Measurements from ENCODE around the gene AFF3.

The AFF3 gene

DNA sequence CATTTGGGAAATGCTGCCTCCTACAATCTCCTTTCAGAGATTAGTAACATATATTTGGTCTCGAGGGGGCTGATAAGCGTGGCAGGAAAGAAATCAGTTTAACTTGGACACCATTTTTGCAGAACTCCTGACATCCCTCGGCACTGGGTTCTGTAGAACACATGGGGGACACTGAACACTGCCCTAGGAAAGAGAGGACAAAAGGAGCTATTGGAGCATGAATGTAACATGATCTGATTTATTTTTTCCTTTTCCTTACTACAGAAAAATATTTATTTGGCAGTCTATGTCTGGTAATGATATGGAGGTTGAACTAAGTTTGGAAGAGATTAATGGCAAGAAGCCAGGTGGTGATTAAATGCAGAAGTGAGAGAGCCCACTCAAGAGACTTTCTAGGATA lies 153.8 kb downstream of the AFF3 start:
- Histone ChIP-seq H3K4me3 (ENCODE audit: low read length) (no peak overlapping the region), H3K27ac (ENCODE audit: low read depth, low read length) (no peak overlapping the region), H3K9me3 (ENCODE audit: control insufficient read depth, insufficient read depth, low read length) (no peaks in the 10 kb centered on the region), H3K36me3 (ENCODE audit: control insufficient read depth, low read length) (peaks cover 13% of the 10 kb centered on the region; the same call in 1 of the 2 replicates), H3K4me2 (ENCODE audit: low read length) (no peak overlapping the region), H3F3A (ENCODE audit: control insufficient read depth, insufficient read depth) (no peaks in the 10 kb centered on the region), H3K27me3 (ENCODE audit: control insufficient read depth, low read length) (no peaks in the 10 kb centered on the region), H4K20me1 (ENCODE audit: control insufficient read depth, insufficient read depth, low read depth, low read length) (no peaks in the 10 kb centered on the region), H3K4me1 (ENCODE audit: control insufficient read depth, low read length) (no peaks in the 10 kb centered on the region), H3K79me2 (ENCODE audit: control insufficient read depth, low read length) (no peaks in the 10 kb centered on the region), H3K9me2 (replicated peaks; ENCODE audit: control insufficient read depth, low read length) (no peaks in the 10 kb centered on the region)
- TF ChIP-seq EZH2phosphoT487 (IDR thresholded peaks at IDR 0.05; ENCODE audit: borderline replicate concordance, low read length) = no peak
- no peak for TF ChIP-seq CTCF (IDR thresholded peaks at IDR 0.05; ENCODE audit: low read depth, low read length, poor library complexity, severe bottlenecking)

DNA sequence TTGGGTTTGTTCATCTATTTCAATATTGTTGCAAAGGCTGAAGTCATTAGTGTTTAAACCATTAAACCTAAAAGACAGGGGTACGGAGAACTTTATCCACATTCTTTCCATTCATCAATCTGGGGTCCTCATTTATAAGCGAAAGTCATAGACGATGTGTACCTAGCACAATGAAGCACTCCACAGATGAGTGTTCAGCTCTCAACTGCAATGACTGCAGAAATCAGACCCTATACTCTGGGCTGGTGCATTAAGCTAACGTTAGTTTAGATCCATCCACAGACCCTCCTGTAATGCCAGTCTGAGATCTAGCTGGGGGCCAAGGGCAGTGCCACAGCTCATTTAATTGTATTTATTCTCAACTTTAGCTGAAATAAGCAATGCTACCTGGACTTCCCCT lies 155.2 kb downstream of the AFF3 start:
- peaks cover 18% of the 10 kb centered on the region for H3K36me3 ChIP-seq (ENCODE audit: control insufficient read depth, low read length)
- H3F3A ChIP-seq (ENCODE audit: control insufficient read depth, insufficient read depth) = no peaks in the 10 kb centered on the region
- no peaks in the 10 kb centered on the region for H3K9me2 ChIP-seq (replicated peaks; ENCODE audit: control insufficient read depth, low read length)
- no peak overlapping the region for H3K27ac ChIP-seq (ENCODE audit: low read depth, low read length)
- TF ChIP-seq EZH2phosphoT487 (IDR thresholded peaks at IDR 0.05; ENCODE audit: borderline replicate concordance, low read length) (no peak), CTCF (IDR thresholded peaks at IDR 0.05; ENCODE audit: low read depth, low read length, poor library complexity, severe bottlenecking) (no peak)
- no peak overlapping the region for H3K4me3 ChIP-seq (ENCODE audit: low read length)
- no peaks in the 10 kb centered on the region for H4K20me1 ChIP-seq (ENCODE audit: control insufficient read depth, insufficient read depth, low read depth, low read length)
- no peaks in the 10 kb centered on the region for H3K27me3 ChIP-seq (ENCODE audit: control insufficient read depth, low read length)
- H3K9me3 ChIP-seq (ENCODE audit: control insufficient read depth, insufficient read depth, low read length) = no peaks in the 10 kb centered on the region
- no peak overlapping the region for H3K4me2 ChIP-seq (ENCODE audit: low read length)
- no peaks in the 10 kb centered on the region for H3K79me2 ChIP-seq (ENCODE audit: control insufficient read depth, low read length)
- no peaks in the 10 kb centered on the region for H3K4me1 ChIP-seq (ENCODE audit: control insufficient read depth, low read length)

DNA sequence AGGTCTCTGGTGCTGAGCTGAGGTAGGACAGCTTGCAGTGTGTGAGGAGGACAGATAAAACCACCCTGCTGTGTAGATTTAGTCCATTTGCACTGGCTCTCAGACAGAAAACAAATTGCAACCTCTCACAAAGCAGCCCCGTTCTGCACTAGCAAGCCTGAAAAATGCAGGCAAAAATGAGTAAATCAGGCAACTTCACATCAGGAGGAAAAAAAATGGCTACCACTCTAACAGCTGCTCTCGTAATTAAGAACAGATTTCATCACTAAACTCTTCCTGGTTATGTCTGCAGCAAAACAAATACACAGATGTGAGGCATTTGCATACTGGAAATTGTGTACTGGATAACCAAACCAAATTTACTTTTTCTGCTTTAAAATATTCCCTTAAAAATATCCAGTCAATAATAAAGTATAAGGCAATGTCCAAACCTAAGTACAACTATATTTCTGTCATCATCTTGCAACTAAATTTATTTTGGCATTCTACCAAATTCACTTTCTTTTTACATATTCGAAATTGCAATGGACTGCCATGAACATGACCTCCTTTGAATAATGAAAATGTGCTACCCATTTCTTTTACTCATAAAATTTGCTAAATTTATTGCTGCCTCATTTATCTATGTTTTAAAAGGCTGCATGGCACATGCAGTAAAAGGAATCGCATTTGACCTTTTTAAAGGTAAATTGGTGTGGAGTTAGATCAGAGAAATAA lies 157.4 kb downstream of the AFF3 start:
- Histone ChIP-seq H3K27ac (ENCODE audit: low read depth, low read length) (no peak overlapping the region), H3K4me1 (ENCODE audit: control insufficient read depth, low read length) (no peaks in the 10 kb centered on the region), H3K36me3 (ENCODE audit: control insufficient read depth, low read length) (peaks cover 20% of the 10 kb centered on the region), H3K27me3 (ENCODE audit: control insufficient read depth, low read length) (no peaks in the 10 kb centered on the region), H4K20me1 (ENCODE audit: control insufficient read depth, insufficient read depth, low read depth, low read length) (no peaks in the 10 kb centered on the region), H3K9me3 (ENCODE audit: control insufficient read depth, insufficient read depth, low read length) (no peaks in the 10 kb centered on the region), H3K79me2 (ENCODE audit: control insufficient read depth, low read length) (no peaks in the 10 kb centered on the region), H3K9me2 (replicated peaks; ENCODE audit: control insufficient read depth, low read length) (no peaks in the 10 kb centered on the region), H3K4me3 (ENCODE audit: low read length) (no peak overlapping the region), H3F3A (ENCODE audit: control insufficient read depth, insufficient read depth) (no peaks in the 10 kb centered on the region), H3K4me2 (ENCODE audit: low read length) (no peak overlapping the region)
- TF ChIP-seq CTCF (IDR thresholded peaks at IDR 0.05; ENCODE audit: low read depth, low read length, poor library complexity, severe bottlenecking) = no peak
- no peak for TF ChIP-seq EZH2phosphoT487 (IDR thresholded peaks at IDR 0.05; ENCODE audit: borderline replicate concordance, low read length)
